ENCODE results near the gene CD300LB.
"Not testable (repeated sequence)": the region's sequence is repeated elsewhere in the genome, so short reads cannot be mapped to it uniquely, and the experiment has no call there.

CD300LB gene

GRCh38 chr17:74531231-74531761 lies at the start of gene CD300LB:
Gene CD300LB (minus strand): TSS chr17:74531475. CDS start chr17:74531350, 125 bp downstream.
- in situ Hi-C loops (cut with MboI; ENCODE audit: low sequenced_read_pairs) = no loop called here

GRCh38 chr17:74579900-74580299 lies 48.6 kb upstream of the CD300LB start:
- in situ Hi-C loops (cut with MboI; ENCODE audit: low sequenced_read_pairs) = no loop called here

DNA sequence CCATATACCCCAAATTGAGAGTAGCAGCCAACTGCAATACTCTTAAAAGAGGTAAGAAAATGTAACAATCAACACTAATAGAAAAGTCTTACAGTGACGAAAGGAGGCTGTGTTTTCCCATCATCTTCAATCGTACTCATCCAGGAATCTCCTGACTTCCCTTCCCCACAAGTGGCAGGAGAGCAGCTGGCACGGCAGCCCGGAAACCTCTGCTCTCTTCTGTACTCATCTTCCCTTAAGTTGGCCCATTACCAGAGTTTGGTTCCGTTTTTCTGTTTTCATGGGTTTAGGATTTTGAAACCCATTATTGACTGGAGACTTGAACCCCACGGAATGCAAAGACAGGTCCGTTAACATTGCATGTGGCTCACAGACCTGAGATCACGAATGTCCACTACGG lies 47.7 kb upstream of the CD300LB start:
- in situ Hi-C loops (cut with MboI; ENCODE audit: low sequenced_read_pairs) = no loop called here

GRCh38 chr17:74574489-74575142 lies 43.3 kb upstream of the CD300LB start:
- in situ Hi-C loops (cut with MboI; ENCODE audit: low sequenced_read_pairs) = no loop called here

GRCh38 chr17:74573635-74574034 lies 42.4 kb upstream of the CD300LB start:
- in situ Hi-C loops (cut with MboI; ENCODE audit: low sequenced_read_pairs) = not testable (repeated sequence)

GRCh38 chr17:74573169-74573568 lies 41.9 kb upstream of the CD300LB start:
- in situ Hi-C loops (cut with MboI; ENCODE audit: low sequenced_read_pairs) = no loop called here

DNA sequence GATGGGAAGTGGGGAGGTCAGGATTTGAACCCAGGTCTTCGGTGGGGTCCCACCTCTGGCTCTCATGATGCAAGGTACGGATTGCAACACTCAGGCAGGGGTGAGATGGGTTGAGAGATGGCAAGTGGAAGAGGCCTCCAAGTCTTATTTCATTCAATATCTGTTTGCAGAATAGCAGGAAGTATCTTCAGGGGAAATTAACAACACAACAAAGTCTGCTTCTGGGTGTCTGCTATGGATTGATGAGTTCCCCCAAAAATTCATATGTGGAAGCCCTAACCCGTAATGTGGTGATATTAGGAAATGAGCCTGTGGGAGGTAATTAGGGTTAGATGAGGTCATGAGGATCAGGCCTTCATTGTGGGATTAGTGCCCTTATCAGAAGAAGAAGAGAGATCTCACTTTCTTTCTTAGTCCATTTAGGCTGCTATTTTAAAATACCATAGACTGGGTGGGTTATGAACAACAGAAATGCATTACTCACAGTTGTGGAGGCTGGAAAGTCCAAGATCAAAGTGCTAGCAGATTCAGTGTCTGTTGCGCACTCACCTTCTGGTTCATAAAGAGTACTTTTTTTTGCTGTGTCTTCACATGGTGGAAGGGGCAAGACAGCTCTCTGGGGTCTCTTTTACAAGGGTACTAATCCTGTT lies 40.5 kb upstream of the CD300LB start:
- in situ Hi-C loops (cut with MboI; ENCODE audit: low sequenced_read_pairs) = no loop called here

- in situ Hi-C loops (cut with MboI; ENCODE audit: low sequenced_read_pairs) = no loop called here
Observed at GRCh38 chr17:74569020-74570003, 38.0 kb upstream of the CD300LB start.

- in situ Hi-C loops (cut with MboI; ENCODE audit: low sequenced_read_pairs) = no loop called here
Observed at GRCh38 chr17:74568106-74568873, 37.0 kb upstream of the CD300LB start.

- in situ Hi-C loops (cut with MboI; ENCODE audit: low sequenced_read_pairs) = no loop called here
Observed at GRCh38 chr17:74567397-74567796, 36.1 kb upstream of the CD300LB start, which contains the start of gene CD300H. Gene CD300H (minus strand): TSS chr17:74567509.

DNA sequence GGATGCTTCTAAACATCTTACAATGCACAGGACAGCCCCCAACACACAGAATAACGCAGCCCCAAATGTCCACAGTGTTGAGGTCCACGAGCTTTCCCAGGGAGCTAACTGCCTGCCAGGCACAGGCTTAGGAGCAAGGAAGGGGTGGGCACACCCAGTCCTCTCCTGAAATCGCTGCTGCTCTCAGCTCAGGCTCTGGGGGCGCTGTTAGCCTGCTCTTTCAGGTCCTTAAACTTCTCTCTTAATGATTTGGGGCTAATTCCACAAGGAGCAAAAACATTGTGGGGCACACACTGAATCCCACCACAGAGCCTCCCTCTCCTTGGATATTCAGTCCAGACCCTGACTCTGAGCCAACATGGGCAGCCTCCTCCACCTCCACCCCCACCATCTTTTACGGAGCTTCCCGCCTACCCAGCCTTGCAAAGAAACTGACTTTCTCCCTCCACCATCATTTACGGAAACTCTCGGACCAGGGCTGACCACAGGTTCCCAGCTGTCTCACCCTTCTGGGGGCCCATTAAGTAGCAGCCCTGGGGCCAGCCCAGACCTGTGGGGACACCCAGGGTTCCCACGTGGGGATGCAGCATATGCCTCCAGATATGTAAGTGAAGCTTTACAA lies 35.0 kb upstream of the CD300LB start:
- in situ Hi-C loops (cut with MboI; ENCODE audit: low sequenced_read_pairs) = no loop called here

DNA sequence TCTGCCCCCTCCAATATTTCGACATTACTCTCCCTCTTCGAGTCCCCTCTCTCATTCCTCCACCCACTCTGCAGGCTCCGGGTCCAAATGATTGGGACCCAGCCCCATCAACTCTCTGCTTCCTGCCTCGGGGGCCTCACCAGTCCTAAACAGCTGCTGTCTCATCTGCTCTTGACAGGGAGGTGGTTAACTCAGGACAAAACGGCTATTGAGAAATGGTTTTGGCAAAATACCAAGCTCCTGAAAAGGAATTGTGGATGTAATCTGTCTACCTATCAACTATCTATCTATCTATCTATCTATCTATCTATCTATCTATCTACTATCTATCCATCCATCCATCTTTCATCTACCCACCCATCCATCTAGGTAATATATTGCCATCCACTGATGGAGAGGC lies 33.9 kb upstream of the CD300LB start:
- in situ Hi-C loops (cut with MboI; ENCODE audit: low sequenced_read_pairs) = no loop called here

GRCh38 chr17:74563358-74563757 lies 32.1 kb upstream of the CD300LB start:
- in situ Hi-C loops (cut with MboI; ENCODE audit: low sequenced_read_pairs) = no loop called here

GRCh38 chr17:74561586-74561985 lies 30.3 kb upstream of the CD300LB start:
- in situ Hi-C loops (cut with MboI; ENCODE audit: low sequenced_read_pairs) = no loop called here

DNA sequence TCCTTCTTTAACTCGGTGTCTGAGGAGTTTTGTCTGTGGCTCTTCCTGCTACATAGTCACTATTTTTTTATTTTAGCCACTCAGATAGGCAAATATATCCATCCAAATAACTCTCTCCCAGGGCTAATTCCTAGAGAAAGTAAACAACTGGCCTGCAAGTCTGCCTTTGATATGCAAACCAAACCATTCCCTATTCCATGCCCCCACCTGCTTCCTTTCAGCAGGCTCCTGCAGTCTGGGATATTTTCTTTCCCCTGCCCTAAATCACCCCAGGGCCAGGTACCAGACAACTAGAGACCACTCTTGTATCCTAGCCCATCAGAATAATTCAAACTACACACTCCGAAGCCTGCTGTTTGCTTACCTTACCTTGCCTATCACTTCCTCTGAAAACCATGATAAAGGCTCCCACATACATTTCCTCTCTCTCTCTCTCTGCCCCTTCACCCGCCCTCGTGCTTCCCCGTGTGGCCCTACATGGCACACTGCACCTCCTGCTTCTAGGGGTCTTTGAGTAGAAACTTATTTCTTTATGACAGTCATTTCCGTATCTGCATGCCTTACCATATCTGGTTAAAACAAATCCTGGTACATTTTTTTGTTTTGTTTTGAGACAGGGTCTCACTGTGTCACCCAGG lies 27.7 kb upstream of the CD300LB start:
- in situ Hi-C loops (cut with MboI; ENCODE audit: low sequenced_read_pairs) = no loop called here

- in situ Hi-C loops (cut with MboI; ENCODE audit: low sequenced_read_pairs) = not testable (repeated sequence)
Observed at GRCh38 chr17:74558402-74558801, 27.1 kb upstream of the CD300LB start.

- in situ Hi-C loops (cut with MboI; ENCODE audit: low sequenced_read_pairs) = no loop called here
Observed at GRCh38 chr17:74555427-74555940, 24.2 kb upstream of the CD300LB start.

DNA sequence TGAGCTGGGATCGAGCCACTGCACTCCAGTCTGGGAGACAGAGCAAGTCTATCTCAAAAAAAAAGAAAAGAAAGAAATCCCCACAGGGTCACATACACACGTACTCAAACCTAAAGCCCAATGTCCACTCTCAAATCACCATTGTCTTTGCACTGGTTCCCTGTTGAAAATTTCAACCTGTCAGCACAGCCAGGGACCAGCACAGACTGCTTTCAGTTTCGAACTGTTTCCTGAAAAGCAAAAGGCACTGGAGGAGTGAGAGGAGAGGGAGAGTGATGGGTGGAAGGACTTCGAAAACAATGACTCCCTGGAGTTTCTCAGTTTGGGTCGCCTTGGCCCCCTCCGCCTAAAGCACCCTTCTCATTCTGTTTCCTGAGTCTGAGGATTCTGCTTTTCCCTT lies 23.6 kb upstream of the CD300LB start:
- in situ Hi-C loops (cut with MboI; ENCODE audit: low sequenced_read_pairs) = no loop called here

DNA sequence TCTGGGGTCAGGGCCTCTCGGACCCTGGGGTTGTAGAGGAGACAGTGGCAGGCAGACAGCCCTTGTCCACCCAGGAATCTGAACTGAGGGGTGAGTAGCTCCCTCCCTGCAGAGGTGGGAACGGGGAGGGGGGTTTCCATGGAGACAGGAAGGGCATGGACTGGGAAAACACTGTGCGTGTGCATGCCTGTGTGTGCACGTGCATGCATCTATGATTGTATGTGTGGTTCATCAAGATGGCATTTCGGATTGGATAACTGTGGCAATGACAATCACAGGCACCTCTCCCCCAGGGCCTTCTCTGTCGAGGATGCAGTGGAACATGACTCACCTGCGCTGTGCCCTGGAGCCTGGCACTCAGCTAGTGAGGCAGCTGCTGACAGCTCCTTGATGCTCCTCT lies 20.8 kb upstream of the CD300LB start:
- in situ Hi-C loops (cut with MboI; ENCODE audit: low sequenced_read_pairs) = no loop called here

All from HL-60/S4 (cell line).